ENCODE results near the gene CDH23. TPM values are rescaled to one million over a fixed set of nuclear protein-coding genes. Genes with fewer than 3 reads are reported as not detected.

Gene CDH23
- total RNA-seq, 1 experiment from 2014 or later, result 7.8 TPM

- Histone ChIP-seq H3K36me3 (ENCODE audit: low read depth) (no peaks in the 10 kb centered on the region), H3K27ac (no peak overlapping the region), H3K27me3 (ENCODE audit: insufficient read depth, low read depth) (no peaks in the 10 kb centered on the region; the same call in 1 of the 2 replicates), H2AFZ (no peak overlapping the region), H3K4me2 (no peak overlapping the region), H3K79me2 (ENCODE audit: low read depth) (no peaks in the 10 kb centered on the region), H3K4me3 (no peak overlapping the region), H3F3A (ENCODE audit: insufficient read depth, low read depth) (no peaks in the 10 kb centered on the region; the same call in 1 of the 2 replicates), H3K9me2 (ENCODE audit: insufficient read depth) (no peaks in the 10 kb centered on the region), H4K20me1 (ENCODE audit: insufficient read depth) (no peaks in the 10 kb centered on the region), H3K9me3 (ENCODE audit: insufficient read depth, low read depth) (no peaks in the 10 kb centered on the region), H3K4me1 (replicated peaks; ENCODE audit: insufficient read depth) (no peaks in the 10 kb centered on the region)
- no peak for DNase-seq
- intact Hi-C loops (cut with micrococcal nuclease; ENCODE audit: unreplicated experiment), result no loop called here
- POLR2A ChIA-PET (ENCODE audit: unreplicated experiment), result no interaction called here
- no peak for TF ChIP-seq EZH2 (IDR thresholded peaks at IDR 0.05; ENCODE audit: low read depth)
- no peak for TF ChIP-seq CTCF (conservative IDR thresholded peaks at IDR 0.05)
- CTCF ChIA-PET, result no interaction called here
- no TSS peak for BruUV-seq (replicated peaks)
Measured at GRCh38 chr10:71538608-71539260, 142.0 kb downstream of the CDH23 start.

GRCh38 chr10:71539442-71540118 lies 142.9 kb downstream of the CDH23 start:
- intact Hi-C loops (cut with micrococcal nuclease; ENCODE audit: unreplicated experiment), result no loop called here
- H4K20me1 ChIP-seq (ENCODE audit: insufficient read depth), result no peaks in the 10 kb centered on the region
- DNase-seq, result no peak
- H3K9me2 ChIP-seq (ENCODE audit: insufficient read depth), result no peaks in the 10 kb centered on the region
- H3K9me3 ChIP-seq (ENCODE audit: insufficient read depth, low read depth), result no peaks in the 10 kb centered on the region
- H3K36me3 ChIP-seq (ENCODE audit: low read depth), result no peaks in the 10 kb centered on the region
- no peaks in the 10 kb centered on the region for H3K4me1 ChIP-seq (replicated peaks; ENCODE audit: insufficient read depth)
- POLR2A ChIA-PET (ENCODE audit: unreplicated experiment), result no interaction called here
- no TSS peak for BruUV-seq (replicated peaks)
- CTCF ChIA-PET, result interaction anchor here (0.6 kb wide), 1 partner anchor 125 kb away, joined by 3 read pairs; no protein-coding TSS in a partner anchor
- TF ChIP-seq CTCF (conservative IDR thresholded peaks at IDR 0.05), result no peak
- TF ChIP-seq EZH2 (IDR thresholded peaks at IDR 0.05; ENCODE audit: low read depth), result no peak
- no peak overlapping the region for H3K4me2 ChIP-seq
- no peak overlapping the region for H3K27ac ChIP-seq
- H3F3A ChIP-seq (ENCODE audit: insufficient read depth, low read depth), result no peaks in the 10 kb centered on the region; the same call in 1 of the 2 replicates
- H2AFZ ChIP-seq, result no peak overlapping the region
- H3K79me2 ChIP-seq (ENCODE audit: low read depth), result no peaks in the 10 kb centered on the region
- no peaks in the 10 kb centered on the region; the same call in 1 of the 2 replicates for H3K27me3 ChIP-seq (ENCODE audit: insufficient read depth, low read depth)
- no peak overlapping the region for H3K4me3 ChIP-seq

GRCh38 chr10:71542478-71542877 lies 145.8 kb downstream of the CDH23 start:
- ChIA-PET CTCF (no interaction called here), POLR2A (ENCODE audit: unreplicated experiment) (no interaction called here)
- no TSS peak for BruUV-seq (replicated peaks)
- peak in 1 of 2 experiments; percentile 32 for DNase-seq
- Histone ChIP-seq H3K9me3 (ENCODE audit: insufficient read depth, low read depth) (no peaks in the 10 kb centered on the region), H3K36me3 (ENCODE audit: low read depth) (no peaks in the 10 kb centered on the region), H2AFZ (no peak overlapping the region), H3K4me2 (no peak overlapping the region), H3K4me3 (no peak overlapping the region), H3K9me2 (ENCODE audit: insufficient read depth) (no peaks in the 10 kb centered on the region), H3F3A (ENCODE audit: insufficient read depth, low read depth) (no peaks in the 10 kb centered on the region; the same call in 1 of the 2 replicates), H4K20me1 (ENCODE audit: insufficient read depth) (no peaks in the 10 kb centered on the region), H3K27me3 (ENCODE audit: insufficient read depth, low read depth) (no peaks in the 10 kb centered on the region; the same call in 1 of the 2 replicates), H3K4me1 (replicated peaks; ENCODE audit: insufficient read depth) (no peaks in the 10 kb centered on the region), H3K79me2 (ENCODE audit: low read depth) (no peaks in the 10 kb centered on the region), H3K27ac (no peak overlapping the region)
- intact Hi-C loops (cut with micrococcal nuclease; ENCODE audit: unreplicated experiment), result no loop called here
- TF ChIP-seq EZH2 (IDR thresholded peaks at IDR 0.05; ENCODE audit: low read depth) (no peak), CTCF (conservative IDR thresholded peaks at IDR 0.05) (no peak)
